ENCODE measurements around the gene RLN1.

DNA sequence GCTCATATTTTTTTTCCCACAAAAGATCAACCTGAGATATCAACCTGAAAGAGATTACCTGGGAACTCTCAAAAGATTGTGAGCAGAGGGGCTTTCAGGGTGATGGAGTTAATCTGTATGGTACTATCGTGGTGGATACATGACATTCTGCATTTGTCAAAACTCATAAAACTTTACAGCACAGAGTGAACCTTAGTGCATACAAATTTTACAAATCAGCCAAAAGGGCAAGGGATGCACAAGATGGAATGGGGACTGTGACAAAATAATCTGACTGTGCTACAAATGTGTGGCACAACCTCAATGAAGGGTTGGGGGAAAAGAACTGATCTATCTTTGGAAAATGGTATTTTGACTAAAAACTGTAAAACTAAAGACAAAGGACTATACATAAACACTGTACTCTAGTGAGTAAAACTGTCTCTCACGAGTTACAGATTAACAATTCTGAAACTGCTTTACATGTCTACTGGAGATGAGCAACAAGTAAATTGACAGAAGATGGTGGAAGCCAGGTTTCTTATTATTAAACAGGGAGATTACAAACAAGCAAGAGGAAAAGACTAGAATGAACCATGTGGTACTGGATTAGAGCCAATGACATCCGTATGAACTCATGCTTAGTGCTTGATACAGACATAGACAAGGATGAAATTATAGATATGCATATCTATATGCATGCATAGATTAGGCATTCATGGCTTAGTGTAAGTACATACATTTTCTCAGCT is 24.8 kb upstream of the RLN1 start:
- no peak for TF ChIP-seq EZH2 (IDR thresholded peaks at IDR 0.05; ENCODE audit: insufficient read depth, poor library complexity, severe bottlenecking)
- TF ChIP-seq EZH2phosphoT487 (IDR thresholded peaks at IDR 0.05; ENCODE audit: insufficient read depth, low read depth) = no peak

All from GM23248 (cell line).